ENCODE results near the gene ENTPD8. TPM values are rescaled to one million over a fixed set of nuclear protein-coding genes. Genes with fewer than 3 reads are reported as not detected.

The ENTPD8 gene
- total RNA-seq, 1 donor from 2014 or later, result not detected

GRCh38 chr9:137433916-137434431 lies 7.2 kb downstream of the ENTPD8 start:
- no peak for DNase-seq (ENCODE audit: low spot score)
- H3K27me3 Mint-ChIP-seq (ENCODE audit: insufficient read depth, low read depth), result no peaks in the 10 kb centered on the region
- Histone ChIP-seq H3K27ac (no peak overlapping the region), H3K4me3 (no peak overlapping the region), H3K79me2 (ENCODE audit: low read depth) (no peaks in the 10 kb centered on the region), H3K4me1 (no peaks in the 10 kb centered on the region), H2AFZ (replicated peaks) (no peak overlapping the region), H3K9me3 (ENCODE audit: low read depth) (no peaks in the 10 kb centered on the region), H3K27me3 (no peaks in the 10 kb centered on the region), H3K9ac (no peak overlapping the region), H3K36me3 (no peaks in the 10 kb centered on the region), H3K4me2 (no peak overlapping the region), H4K20me1 (ENCODE audit: low read depth) (no peaks in the 10 kb centered on the region), H3F3A (ENCODE audit: low read depth) (no peaks in the 10 kb centered on the region)
- no peak overlapping the region for H3K27ac Mint-ChIP-seq
- H3K4me3 Mint-ChIP-seq, result no peak overlapping the region
- no peaks in the 10 kb centered on the region for H3K9me3 Mint-ChIP-seq
- H3K36me3 Mint-ChIP-seq, result no peaks in the 10 kb centered on the region
- TF ChIP-seq CTCF (IDR thresholded peaks at IDR 0.05) (no peak), EZH2 (IDR thresholded peaks at IDR 0.05) (no peak), EZH2phosphoT487 (IDR thresholded peaks at IDR 0.05) (no peak)
- H3K4me1 Mint-ChIP-seq, result no peaks in the 10 kb centered on the region

GRCh38 chr9:137433349-137433915 lies 7.7 kb downstream of the ENTPD8 start:
- Histone ChIP-seq H3K4me3 (no peak overlapping the region), H3K79me2 (ENCODE audit: low read depth) (no peaks in the 10 kb centered on the region), H3K9me3 (ENCODE audit: low read depth) (no peaks in the 10 kb centered on the region), H4K20me1 (ENCODE audit: low read depth) (no peaks in the 10 kb centered on the region), H3K9ac (no peak overlapping the region), H3F3A (ENCODE audit: low read depth) (no peaks in the 10 kb centered on the region), H2AFZ (replicated peaks) (no peak overlapping the region), H3K36me3 (no peaks in the 10 kb centered on the region), H3K4me2 (no peak overlapping the region), H3K27me3 (no peaks in the 10 kb centered on the region), H3K4me1 (no peaks in the 10 kb centered on the region), H3K27ac (no peak overlapping the region)
- no peak for DNase-seq (ENCODE audit: low spot score)
- Mint-ChIP-seq H3K4me1 (no peaks in the 10 kb centered on the region), H3K36me3 (no peaks in the 10 kb centered on the region), H3K9me3 (no peaks in the 10 kb centered on the region), H3K4me3 (no peak overlapping the region), H3K27ac (no peak overlapping the region), H3K27me3 (ENCODE audit: insufficient read depth, low read depth) (no peaks in the 10 kb centered on the region)
- TF ChIP-seq EZH2 (IDR thresholded peaks at IDR 0.05) (no peak), CTCF (IDR thresholded peaks at IDR 0.05) (no peak)

- no peak for DNase-seq (ENCODE audit: low spot score)
- no peaks in the 10 kb centered on the region for H3K79me2 ChIP-seq (ENCODE audit: low read depth)
- TF ChIP-seq EZH2 (IDR thresholded peaks at IDR 0.05) (no peak), CTCF (IDR thresholded peaks at IDR 0.05) (no peak), EZH2phosphoT487 (IDR thresholded peaks at IDR 0.05) (no peak)
- no peaks in the 10 kb centered on the region for H3K36me3 ChIP-seq
- no peaks in the 10 kb centered on the region for H3F3A ChIP-seq (ENCODE audit: low read depth)
- no peaks in the 10 kb centered on the region for H3K27me3 ChIP-seq
- no peaks in the 10 kb centered on the region for H3K4me1 Mint-ChIP-seq
- no peaks in the 10 kb centered on the region for H4K20me1 ChIP-seq (ENCODE audit: low read depth)
- H3K27ac Mint-ChIP-seq, result no peak overlapping the region
- H3K27ac ChIP-seq, result no peak overlapping the region
- no peaks in the 10 kb centered on the region for H3K4me1 ChIP-seq
- H2AFZ ChIP-seq (replicated peaks), result no peak overlapping the region
- no peaks in the 10 kb centered on the region for H3K9me3 ChIP-seq (ENCODE audit: low read depth)
- H3K4me3 Mint-ChIP-seq, result no peak overlapping the region
- no peak overlapping the region for H3K4me2 ChIP-seq
- H3K36me3 Mint-ChIP-seq, result no peaks in the 10 kb centered on the region
- no peaks in the 10 kb centered on the region for H3K9me3 Mint-ChIP-seq
- no peak overlapping the region for H3K9ac ChIP-seq
- no peaks in the 10 kb centered on the region for H3K27me3 Mint-ChIP-seq (ENCODE audit: insufficient read depth, low read depth)
- H3K4me3 ChIP-seq, result no peak overlapping the region
These were observed 8.3 kb downstream of the ENTPD8 start for GRCh38 chr9:137432687-137433348.

Measured in neural progenitor cell (in vitro differentiated cells).